Panc1 (cell line): ENCODE data around the gene NDRG4. TPM values are rescaled to one million over a fixed set of nuclear protein-coding genes. Genes with fewer than 3 reads are reported as not detected.

Source experiments
- ATAC-seq: fragments of 200-7000 bp; cut with Tn5 transposase; 2 replicates; pipeline ENCODE4 v1.9.1; 2020; ENCODE audit warnings: mild to moderate bottlenecking, moderate library complexity
- BruUV-seq: library from RNA; stranded (reverse); fragments of 400-500 nt; replicated peaks from 2 replicates; lab custom pipeline; 2021; lab: Mats Ljungman, UMichigan
- CTCF ChIA-PET: fragments of 300-600 bp; sonication (Branson Sonifier 250); formaldehyde crosslinking; loops from one replicate; lab custom pipeline; 2022; ENCODE audit warnings: antibody characterized with exemption; lab: Charles Lee
- POLR2A ChIA-PET: fragments of 300-600 bp; sonication (Branson Sonifier 250); formaldehyde crosslinking; loops from one replicate; lab custom pipeline; 2022; ENCODE audit warnings: antibody characterized with exemption; lab: Charles Lee
- DNase-seq: peaks from one replicate; pipeline ENCODE4 v3.0.0-alpha.2; 2010; ENCODE audit warnings: low read depth, low spot score
- H3K27ac ChIP-seq: 2 replicates; pipeline ENCODE4 v1.5.1; 2011; ENCODE audit warnings: mild to moderate bottlenecking, low read length, inconsistent platforms
- H3K27me3 ChIP-seq: fragments of 200-500 bp; sonication (Bioruptor generic); 2 replicates; pipeline ENCODE4 v1.6.0; 2014; ENCODE audit warnings: low read length, inconsistent platforms; ENCODE audit not compliant: control insufficient read depth, insufficient read depth
- H3K36me3 ChIP-seq: fragments of 200-500 bp; sonication (Bioruptor generic); 2 replicates; pipeline ENCODE4 v1.5.1; 2014; ENCODE audit warnings: inconsistent platforms, mild to moderate bottlenecking, low read length, moderate library complexity; ENCODE audit not compliant: control insufficient read depth, insufficient read depth
- H3K4me1 ChIP-seq: 2 replicates; pipeline ENCODE4 v1.5.1; 2011; ENCODE audit warnings: inconsistent platforms, mild to moderate bottlenecking, low read length, moderate library complexity; ENCODE audit not compliant: control insufficient read depth, insufficient read depth
- H3K4me3 ChIP-seq, 2 experiments: 2 replicates each; pipeline ENCODE4 v1.5.1; 2011 to 2012; ENCODE audit warnings: low read depth in 2 of 2, low read length in 2 of 2, mild to moderate bottlenecking in 2 of 2, inconsistent platforms in 1 of 2, moderate library complexity in 1 of 2
- H3K9me3 ChIP-seq: fragments of 200-500 bp; sonication (Bioruptor generic); 2 replicates; pipeline ENCODE4 v1.5.1; 2014; ENCODE audit warnings: low read depth, mild to moderate bottlenecking, inconsistent platforms, low read length, moderate library complexity; ENCODE audit not compliant: control insufficient read depth, insufficient read depth
- POLR2AphosphoS5 ChIP-seq: IDR thresholded peaks from 2 replicates; pipeline ENCODE4 v1.6.1; 2012; ENCODE audit warnings: mild to moderate bottlenecking, low read depth, low read length, moderate library complexity
- REST ChIP-seq, 2 experiments: IDR thresholded peaks; 2 replicates each; pipeline ENCODE4 v1.6.1; 2011 to 2012; ENCODE audit warnings: low read depth in 2 of 2, control low read depth in 1 of 2, low read length in 1 of 2, mild to moderate bottlenecking in 1 of 2, moderate library complexity in 1 of 2; ENCODE audit not compliant: insufficient read depth in 1 of 2
- SIN3A ChIP-seq: IDR thresholded peaks from 2 replicates; pipeline ENCODE4 v1.6.1; 2012; ENCODE audit warnings: low read depth, mild to moderate bottlenecking, low read length, moderate library complexity, borderline replicate concordance; ENCODE audit not compliant: insufficient read depth
- TCF7L2 ChIP-seq: IDR thresholded peaks from 2 replicates; pipeline ENCODE4 v1.6.1; 2011; ENCODE audit warnings: mild to moderate bottlenecking, low read depth, low read length, inconsistent platforms
- in situ Hi-C: cut with HindIII; loops from 2 replicates; pipeline ENCODE4 v1.10.0; 2016; ENCODE audit warnings: low sequenced_read_pairs, low pct_unique_long_range_greater_than_20kb
- intact Hi-C: fragments of 100-400 bp; cut with micrococcal nuclease; formaldehyde crosslinking; loops from one replicate; pipeline ENCODE4 v1.10.0; 2022; ENCODE audit not compliant: unreplicated experiment
- total RNA-seq: library from RNA; stranded (reverse); gene quantifications from one replicate; pipeline ENCODE4 v1.2.1, GENCODE V29; 2021; ENCODE audit not compliant: unreplicated experiment
- TF ChIP-seq, protein P1 (sequence below): fragments of 450-650 bp; IDR thresholded peaks from 2 replicates; pipeline ENCODE4 v1.5.1; 2017; ENCODE audit warnings: mild to moderate bottlenecking

NDRG4 gene
- total RNA-seq, 1 experiment from 2014 or later, result 5.1 TPM

DNA sequence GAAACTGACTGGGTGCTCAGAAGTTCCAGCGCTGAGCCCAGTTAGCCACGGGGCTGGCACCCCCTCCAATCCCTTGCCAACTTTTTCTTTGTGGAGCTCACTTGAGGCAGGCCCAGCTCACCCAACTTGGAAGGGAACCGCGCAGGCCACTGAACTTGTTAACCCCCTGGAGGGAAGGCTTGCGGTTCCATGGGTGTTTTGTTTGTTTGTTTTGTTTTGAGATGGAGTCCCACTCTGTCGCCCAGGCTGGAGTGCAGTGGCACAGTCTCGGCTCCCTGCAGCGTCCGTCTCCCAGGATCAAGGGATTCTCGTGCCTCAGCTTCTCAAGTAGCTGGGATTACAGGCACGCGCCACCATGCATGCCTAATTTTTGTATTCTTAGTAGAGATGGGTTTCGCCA, 34.1 kb upstream of the NDRG4 start:
- no peaks in the 10 kb centered on the region for H3K4me1 ChIP-seq
- no peaks in the 10 kb centered on the region for H3K36me3 ChIP-seq
- CTCF ChIA-PET, result interaction anchor here (1.2 kb wide), 1 partner anchor 11 kb away, joined by 6 read pairs; no protein-coding TSS in a partner anchor
- ATAC-seq (no peak), DNase-seq (no peak)
- intact Hi-C loops, result no loop called here
- POLR2A ChIA-PET, result no interaction called here
- H3K4me3 ChIP-seq, result no peak overlapping the region
- no peaks in the 10 kb centered on the region for H3K27me3 ChIP-seq
- H3K9me3 ChIP-seq, result no peaks in the 10 kb centered on the region
- no peak overlapping the region for H3K27ac ChIP-seq
- in situ Hi-C loops, result no loop called here
- TF ChIP-seq, protein P1, sequence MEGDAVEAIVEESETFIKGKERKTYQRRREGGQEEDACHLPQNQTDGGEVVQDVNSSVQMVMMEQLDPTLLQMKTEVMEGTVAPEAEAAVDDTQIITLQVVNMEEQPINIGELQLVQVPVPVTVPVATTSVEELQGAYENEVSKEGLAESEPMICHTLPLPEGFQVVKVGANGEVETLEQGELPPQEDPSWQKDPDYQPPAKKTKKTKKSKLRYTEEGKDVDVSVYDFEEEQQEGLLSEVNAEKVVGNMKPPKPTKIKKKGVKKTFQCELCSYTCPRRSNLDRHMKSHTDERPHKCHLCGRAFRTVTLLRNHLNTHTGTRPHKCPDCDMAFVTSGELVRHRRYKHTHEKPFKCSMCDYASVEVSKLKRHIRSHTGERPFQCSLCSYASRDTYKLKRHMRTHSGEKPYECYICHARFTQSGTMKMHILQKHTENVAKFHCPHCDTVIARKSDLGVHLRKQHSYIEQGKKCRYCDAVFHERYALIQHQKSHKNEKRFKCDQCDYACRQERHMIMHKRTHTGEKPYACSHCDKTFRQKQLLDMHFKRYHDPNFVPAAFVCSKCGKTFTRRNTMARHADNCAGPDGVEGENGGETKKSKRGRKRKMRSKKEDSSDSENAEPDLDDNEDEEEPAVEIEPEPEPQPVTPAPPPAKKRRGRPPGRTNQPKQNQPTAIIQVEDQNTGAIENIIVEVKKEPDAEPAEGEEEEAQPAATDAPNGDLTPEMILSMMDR, result no peak
- TF ChIP-seq REST (IDR thresholded peaks at IDR 0.05; ENCODE audit: insufficient read depth in 1 of 2, low read depth in 2 of 2, low read length in 1 of 2) (no peak), SIN3A (no peak), POLR2AphosphoS5 (no peak), TCF7L2 (no peak)
- no TSS peak for BruUV-seq

DNA sequence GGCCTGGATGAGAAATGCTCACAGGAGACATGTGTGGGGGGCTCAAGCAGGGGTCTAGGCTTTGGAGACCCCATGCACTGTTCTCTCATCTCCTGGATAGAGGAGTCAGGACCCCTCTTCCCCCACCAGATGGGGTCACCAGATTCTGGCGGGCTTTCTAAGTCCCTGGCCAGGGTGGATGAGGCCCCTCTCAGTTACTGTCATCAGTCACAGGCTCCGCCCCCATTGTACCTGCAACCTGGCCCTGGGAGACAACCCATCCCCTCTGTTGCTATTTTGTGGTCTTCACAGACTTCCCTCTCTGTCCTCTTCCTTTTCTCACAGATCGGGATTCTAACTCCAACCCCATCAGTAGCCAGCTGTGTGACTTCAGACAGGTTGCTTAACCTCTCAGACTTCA, 33.5 kb upstream of the NDRG4 start:
- H3K27me3 ChIP-seq, result no peaks in the 10 kb centered on the region
- ChIA-PET CTCF (no interaction called here), POLR2A (no interaction called here)
- no peaks in the 10 kb centered on the region for H3K36me3 ChIP-seq
- no TSS peak for BruUV-seq
- TF ChIP-seq POLR2AphosphoS5, result no peak
- no peak for TF ChIP-seq SIN3A
- TF ChIP-seq REST (IDR thresholded peaks at IDR 0.05; ENCODE audit: insufficient read depth in 1 of 2, low read depth in 2 of 2, low read length in 1 of 2), result no peak
- TF ChIP-seq, protein P1, result no peak
- no peak for TF ChIP-seq TCF7L2
- intact Hi-C loops, result no loop called here
- no peaks in the 10 kb centered on the region for H3K4me1 ChIP-seq
- no peak overlapping the region for H3K4me3 ChIP-seq
- H3K27ac ChIP-seq, result no peak overlapping the region
- no peaks in the 10 kb centered on the region for H3K9me3 ChIP-seq
- DNase-seq, result no peak
- in situ Hi-C loops, result no loop called here
- ATAC-seq, result no peak
